Daoy (cell line): ENCODE data around the gene DRC7. TPM values are rescaled to one million over a fixed set of nuclear protein-coding genes. Genes with fewer than 3 reads are reported as not detected.
A peak's percentile ranks its signal among the peaks of the same experiment; 100 is the strongest.
"Not testable (repeated sequence)": the region's sequence is repeated elsewhere in the genome, so short reads cannot be mapped to it uniquely, and the experiment has no call there.

Experiments
- DNase-seq: peaks from one replicate; pipeline ENCODE4 v3.0.0-alpha.2; 2015; ENCODE audit warnings: low read depth
- total RNA-seq: library from RNA; depleted of rRNA; stranded (reverse); fragments of >200 nt; shearing (Covaris generic); gene quantifications from 2 replicates; pipeline ENCODE4 v1.2.3, GENCODE V29; 2014

DRC7 gene
- total RNA-seq, 1 experiment from 2014 or later = not detected

GRCh38 chr16:57761301-57761700 is 66.7 kb downstream of the DRC7 start:
- DNase-seq = no peak

GRCh38 chr16:57761957-57762356 is 67.4 kb downstream of the DRC7 start:
- no peak for DNase-seq

- DNase-seq = no peak
Observed at GRCh38 chr16:57762365-57763040, 67.9 kb downstream of the DRC7 start.

GRCh38 chr16:57763285-57764005 is 68.8 kb downstream of the DRC7 start:
- no peak for DNase-seq

- no peak for DNase-seq
Observed at GRCh38 chr16:57764006-57764340, 69.4 kb downstream of the DRC7 start.

- peak; percentile 85 for DNase-seq
Observed at GRCh38 chr16:57764341-57765159, 69.9 kb downstream of the DRC7 start.

- DNase-seq = no peak
Observed at GRCh38 chr16:57765160-57765728, 70.6 kb downstream of the DRC7 start.

GRCh38 chr16:57766714-57767348 is 72.2 kb downstream of the DRC7 start:
- no peak for DNase-seq

- DNase-seq = no peak
Observed at GRCh38 chr16:57769541-57770145, 75.0 kb downstream of the DRC7 start.

- no peak for DNase-seq
Observed at GRCh38 chr16:57770361-57770760, 75.8 kb downstream of the DRC7 start.

- no peak for DNase-seq
Observed at GRCh38 chr16:57771141-57771785, 76.7 kb downstream of the DRC7 start.

GRCh38 chr16:57773019-57773418 is 78.4 kb downstream of the DRC7 start:
- DNase-seq = no peak

GRCh38 chr16:57773655-57774295 is 79.2 kb downstream of the DRC7 start:
- DNase-seq = no peak

GRCh38 chr16:57774705-57775285 is 80.2 kb downstream of the DRC7 start:
- no peak for DNase-seq

- peak; percentile 27 for DNase-seq
Observed at GRCh38 chr16:57775661-57776469, 81.3 kb downstream of the DRC7 start.

- DNase-seq = no peak
Observed at GRCh38 chr16:57778658-57779057, 84.1 kb downstream of the DRC7 start.

GRCh38 chr16:57779836-57780235 is 85.2 kb downstream of the DRC7 start:
- DNase-seq = not testable (repeated sequence)

- no peak for DNase-seq
Observed at GRCh38 chr16:57781349-57781740, 86.7 kb downstream of the DRC7 start.
